Memory B cell (primary cell): ENCODE data around the gene GBX1.

Source experiments
- ATAC-seq: fragments of 150-1000 bp; cut with Tn5 transposase; 2 replicates; pipeline ENCODE4 v1.10.0; 2021; ENCODE audit warnings: low read depth, mild to moderate bottlenecking, moderate library complexity
- DNase-seq, 2 donors: peaks; one replicate each; pipeline ENCODE4 v3.0.0; 2022; ENCODE audit warnings: low spot score in 2 of 2
- H3K27ac Mint-ChIP-seq: one replicate; pipeline ENCODE4 v1.8.0; 2022; ENCODE audit warnings: mild to moderate bottlenecking, moderate library complexity, mixed read lengths
- H3K27me3 Mint-ChIP-seq: one replicate; pipeline ENCODE4 v1.8.0; 2022; ENCODE audit warnings: mixed read lengths
- H3K36me3 Mint-ChIP-seq: one replicate; pipeline ENCODE4 v1.8.0; 2022; ENCODE audit warnings: mild to moderate bottlenecking, mixed read lengths
- H3K4me1 Mint-ChIP-seq: one replicate; pipeline ENCODE4 v1.8.0; 2022; ENCODE audit warnings: mixed read lengths
- H3K4me3 Mint-ChIP-seq: one replicate; pipeline ENCODE4 v1.8.0; 2022; ENCODE audit warnings: mild to moderate bottlenecking, moderate library complexity, mixed read lengths
- H3K9me3 Mint-ChIP-seq: one replicate; pipeline ENCODE4 v1.8.0; 2022; ENCODE audit warnings: mixed read lengths

Gene GBX1

DNA sequence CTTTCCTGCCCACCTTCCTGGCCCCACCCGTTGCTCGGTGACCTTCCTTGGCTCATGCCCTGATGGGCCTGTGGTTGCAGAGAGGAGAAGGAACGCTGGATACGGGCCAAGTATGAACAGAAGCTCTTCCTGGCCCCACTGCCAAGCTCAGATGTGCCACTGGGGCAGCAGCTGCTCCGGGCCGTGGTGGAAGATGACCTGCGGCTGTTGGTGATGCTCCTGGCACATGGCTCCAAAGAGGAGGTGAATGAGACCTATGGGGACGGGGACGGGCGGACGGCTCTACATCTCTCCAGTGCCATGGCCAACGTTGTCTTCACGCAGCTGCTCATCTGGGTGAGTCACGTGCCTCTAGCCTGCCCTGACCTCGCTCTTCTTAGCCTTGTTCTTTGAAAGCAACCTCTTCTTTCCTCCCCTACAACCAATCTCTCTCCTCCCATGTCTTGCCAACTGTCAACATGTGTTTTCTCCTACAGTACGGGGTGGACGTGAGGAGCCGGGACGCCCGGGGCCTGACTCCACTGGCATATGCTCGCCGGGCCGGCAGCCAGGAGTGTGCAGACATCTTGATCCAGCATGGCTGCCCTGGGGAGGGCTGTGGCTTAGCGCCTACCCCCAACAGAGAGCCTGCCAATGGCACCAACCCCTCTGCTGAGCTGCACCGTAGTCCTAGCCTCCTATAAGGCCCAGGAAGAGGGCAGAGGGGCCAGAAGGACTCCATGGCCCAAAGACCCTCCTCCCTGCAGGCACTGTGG, 24.1 kb downstream of the GBX1 start:
- Mint-ChIP-seq H3K4me3 (no peak overlapping the region), H3K4me1 (no peaks in the 10 kb centered on the region), H3K27me3 (no peaks in the 10 kb centered on the region), H3K27ac (no peak overlapping the region), H3K36me3 (peaks cover 8% of the 10 kb centered on the region), H3K9me3 (no peaks in the 10 kb centered on the region)
- ATAC-seq, result no peak
- DNase-seq, result no peak

- no peaks in the 10 kb centered on the region for H3K4me1 Mint-ChIP-seq
- no peaks in the 10 kb centered on the region for H3K9me3 Mint-ChIP-seq
- H3K36me3 Mint-ChIP-seq, result peaks cover 8% of the 10 kb centered on the region
- H3K27me3 Mint-ChIP-seq, result no peaks in the 10 kb centered on the region
- H3K27ac Mint-ChIP-seq, result no peak overlapping the region
- H3K4me3 Mint-ChIP-seq, result no peak overlapping the region
- DNase-seq, result no peak
- no peak for ATAC-seq
Observed at GRCh38 chr7:151142686-151143040, 24.8 kb downstream of the GBX1 start.

- no peaks in the 10 kb centered on the region for H3K4me1 Mint-ChIP-seq
- H3K36me3 Mint-ChIP-seq, result peaks cover 8% of the 10 kb centered on the region
- DNase-seq (no peak), ATAC-seq (no peak)
- H3K27me3 Mint-ChIP-seq, result no peaks in the 10 kb centered on the region
- H3K27ac Mint-ChIP-seq, result no peak overlapping the region
- H3K9me3 Mint-ChIP-seq, result no peaks in the 10 kb centered on the region
- no peak overlapping the region for H3K4me3 Mint-ChIP-seq
Observed at GRCh38 chr7:151141855-151142685, 25.4 kb downstream of the GBX1 start.

GRCh38 chr7:151141311-151141854, 26.1 kb downstream of the GBX1 start:
- DNase-seq (no peak), ATAC-seq (no peak)
- H3K4me3 Mint-ChIP-seq, result no peak overlapping the region
- H3K4me1 Mint-ChIP-seq, result no peaks in the 10 kb centered on the region
- H3K27ac Mint-ChIP-seq, result no peak overlapping the region
- peaks cover 8% of the 10 kb centered on the region for H3K36me3 Mint-ChIP-seq
- H3K27me3 Mint-ChIP-seq, result no peaks in the 10 kb centered on the region
- no peaks in the 10 kb centered on the region for H3K9me3 Mint-ChIP-seq

- H3K4me3 Mint-ChIP-seq, result no peak overlapping the region
- no peaks in the 10 kb centered on the region for H3K9me3 Mint-ChIP-seq
- H3K27ac Mint-ChIP-seq, result no peak overlapping the region
- no peak for DNase-seq
- no peaks in the 10 kb centered on the region for H3K27me3 Mint-ChIP-seq
- no peaks in the 10 kb centered on the region for H3K4me1 Mint-ChIP-seq
- ATAC-seq, result no peak
- peaks cover 8% of the 10 kb centered on the region for H3K36me3 Mint-ChIP-seq
Observed at GRCh38 chr7:151140826-151141225, 26.7 kb downstream of the GBX1 start.

DNA sequence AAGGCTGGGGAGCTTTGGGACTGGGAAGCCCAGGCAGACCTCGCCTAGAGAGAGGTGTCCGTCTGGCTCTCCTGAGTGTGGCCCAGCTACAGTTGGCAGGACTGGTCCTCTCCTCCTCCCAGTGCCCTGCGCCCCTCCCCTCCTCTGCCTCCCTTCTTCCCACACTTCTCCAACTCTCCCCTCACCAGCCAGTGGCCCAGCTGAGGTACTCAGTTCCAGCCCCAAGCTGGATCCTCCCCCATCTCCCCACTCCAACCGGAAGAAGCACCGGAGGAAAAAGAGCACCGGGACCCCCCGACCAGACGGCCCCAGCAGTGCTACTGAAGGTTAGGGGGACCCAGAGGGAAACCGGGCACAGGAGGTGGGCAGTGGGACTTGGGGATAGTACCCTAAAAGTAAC, 27.7 kb downstream of the GBX1 start:
- H3K36me3 Mint-ChIP-seq, result peaks cover 11% of the 10 kb centered on the region
- H3K27ac Mint-ChIP-seq, result no peak overlapping the region
- H3K4me3 Mint-ChIP-seq, result no peak overlapping the region
- ATAC-seq (no peak), DNase-seq (no peak)
- no peaks in the 10 kb centered on the region for H3K4me1 Mint-ChIP-seq
- no peaks in the 10 kb centered on the region for H3K27me3 Mint-ChIP-seq
- no peaks in the 10 kb centered on the region for H3K9me3 Mint-ChIP-seq

- no peaks in the 10 kb centered on the region for H3K4me1 Mint-ChIP-seq
- H3K27ac Mint-ChIP-seq, result no peak overlapping the region
- no peak for ATAC-seq
- no peaks in the 10 kb centered on the region for H3K27me3 Mint-ChIP-seq
- H3K9me3 Mint-ChIP-seq, result no peaks in the 10 kb centered on the region
- no peak overlapping the region for H3K4me3 Mint-ChIP-seq
- H3K36me3 Mint-ChIP-seq, result peaks cover 8% of the 10 kb centered on the region
- no peak for DNase-seq
Observed at GRCh38 chr7:151139071-151139790, 28.3 kb downstream of the GBX1 start.

DNA sequence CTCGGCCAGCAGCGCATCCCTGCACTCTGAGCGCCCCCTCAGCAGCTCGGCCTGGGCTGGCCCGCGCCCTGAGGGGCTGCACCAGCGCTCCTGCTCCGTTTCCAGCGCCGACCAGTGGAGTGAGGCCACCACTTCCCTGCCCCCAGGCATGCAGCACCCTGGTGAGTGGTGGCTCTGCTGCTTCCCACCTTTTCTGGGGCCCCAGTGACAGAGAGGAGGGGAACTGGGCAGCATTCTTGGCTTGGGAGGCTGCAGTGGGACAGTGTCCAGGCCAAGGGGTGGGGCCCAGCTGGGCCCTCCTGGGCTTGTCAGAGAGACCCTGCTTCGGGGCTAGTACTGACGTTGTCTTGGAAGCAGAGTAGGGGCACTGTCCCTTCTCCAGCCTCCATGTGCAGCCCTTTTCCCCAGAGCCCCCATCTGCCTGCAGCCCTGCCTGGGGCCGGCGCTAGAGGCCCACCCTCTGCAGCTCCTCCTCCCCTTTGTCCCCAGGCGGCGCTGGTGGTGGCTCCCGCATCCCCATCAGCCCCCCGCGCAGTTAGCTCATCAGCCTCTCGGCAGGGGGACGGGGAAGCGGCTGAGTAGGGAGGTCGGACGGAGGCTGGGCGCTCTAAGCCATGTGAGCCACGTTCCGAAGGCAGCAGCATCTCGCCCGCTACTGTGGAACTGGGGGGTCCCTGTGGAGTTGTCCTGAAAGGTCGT, 29.2 kb downstream of the GBX1 start:
- H3K27ac Mint-ChIP-seq, result no peak overlapping the region
- H3K4me3 Mint-ChIP-seq, result no peak overlapping the region
- H3K27me3 Mint-ChIP-seq, result no peaks in the 10 kb centered on the region
- no peak for DNase-seq
- H3K36me3 Mint-ChIP-seq, result peaks cover 3% of the 10 kb centered on the region
- ATAC-seq, result no peak
- no peaks in the 10 kb centered on the region for H3K9me3 Mint-ChIP-seq
- no peaks in the 10 kb centered on the region for H3K4me1 Mint-ChIP-seq

DNA sequence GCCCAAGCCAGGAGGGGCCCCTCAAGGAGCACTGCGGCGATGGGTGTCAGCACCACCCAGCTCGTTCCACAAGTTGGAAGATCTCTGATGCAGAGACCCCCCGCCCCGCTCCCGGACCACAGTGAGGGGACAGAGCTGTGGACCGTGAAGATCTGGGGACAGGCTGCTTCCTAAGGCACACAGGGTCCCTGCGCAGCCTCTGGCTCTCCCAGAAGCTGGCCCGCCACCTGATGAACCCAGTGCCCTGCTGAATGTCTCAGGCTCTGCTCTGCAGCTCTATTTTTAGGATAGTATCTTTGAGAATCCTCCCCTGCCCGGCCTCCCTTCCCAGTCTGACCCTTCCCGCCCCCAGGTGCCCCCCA, 29.7 kb downstream of the GBX1 start:
- Mint-ChIP-seq H3K4me1 (no peaks in the 10 kb centered on the region), H3K36me3 (peaks cover 3% of the 10 kb centered on the region), H3K9me3 (no peaks in the 10 kb centered on the region), H3K27ac (no peak overlapping the region), H3K27me3 (no peaks in the 10 kb centered on the region), H3K4me3 (no peak overlapping the region)
- DNase-seq (no peak), ATAC-seq (no peak)

DNA sequence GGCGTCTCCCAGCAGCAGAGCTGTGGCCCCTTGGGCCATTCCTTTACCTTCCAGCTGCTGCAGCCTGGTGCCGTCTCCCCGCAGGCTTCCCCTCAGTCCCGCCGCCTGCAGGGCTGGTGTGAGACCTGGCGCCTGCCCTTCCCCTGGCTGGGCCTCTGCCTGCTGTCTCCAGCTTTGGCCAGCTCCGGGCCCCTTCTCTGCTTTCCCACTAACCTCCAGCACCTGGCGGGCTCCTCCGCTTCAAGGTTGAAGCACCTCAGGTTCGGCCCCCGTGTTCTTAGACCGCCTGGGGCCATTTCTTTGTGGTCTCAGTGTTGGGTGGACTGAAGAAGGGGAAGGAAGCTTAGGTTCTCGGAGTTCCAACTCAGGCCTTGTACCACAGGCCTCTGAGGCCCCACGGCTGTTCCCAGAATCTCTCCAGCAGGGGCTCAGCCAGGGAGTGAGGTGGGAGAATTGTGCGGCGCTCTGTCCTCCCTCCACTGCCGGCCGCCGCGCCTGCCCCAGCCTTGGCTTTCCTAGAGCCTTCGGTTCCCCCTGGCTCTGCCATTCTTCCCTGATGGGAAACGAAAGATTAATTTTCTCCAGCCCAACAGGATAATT, 30.3 kb downstream of the GBX1 start:
- ATAC-seq, result no peak
- Mint-ChIP-seq H3K27me3 (no peaks in the 10 kb centered on the region), H3K4me1 (no peaks in the 10 kb centered on the region), H3K27ac (no peak overlapping the region), H3K9me3 (no peaks in the 10 kb centered on the region), H3K4me3 (no peak overlapping the region), H3K36me3 (peaks cover 3% of the 10 kb centered on the region)
- no peak for DNase-seq

DNA sequence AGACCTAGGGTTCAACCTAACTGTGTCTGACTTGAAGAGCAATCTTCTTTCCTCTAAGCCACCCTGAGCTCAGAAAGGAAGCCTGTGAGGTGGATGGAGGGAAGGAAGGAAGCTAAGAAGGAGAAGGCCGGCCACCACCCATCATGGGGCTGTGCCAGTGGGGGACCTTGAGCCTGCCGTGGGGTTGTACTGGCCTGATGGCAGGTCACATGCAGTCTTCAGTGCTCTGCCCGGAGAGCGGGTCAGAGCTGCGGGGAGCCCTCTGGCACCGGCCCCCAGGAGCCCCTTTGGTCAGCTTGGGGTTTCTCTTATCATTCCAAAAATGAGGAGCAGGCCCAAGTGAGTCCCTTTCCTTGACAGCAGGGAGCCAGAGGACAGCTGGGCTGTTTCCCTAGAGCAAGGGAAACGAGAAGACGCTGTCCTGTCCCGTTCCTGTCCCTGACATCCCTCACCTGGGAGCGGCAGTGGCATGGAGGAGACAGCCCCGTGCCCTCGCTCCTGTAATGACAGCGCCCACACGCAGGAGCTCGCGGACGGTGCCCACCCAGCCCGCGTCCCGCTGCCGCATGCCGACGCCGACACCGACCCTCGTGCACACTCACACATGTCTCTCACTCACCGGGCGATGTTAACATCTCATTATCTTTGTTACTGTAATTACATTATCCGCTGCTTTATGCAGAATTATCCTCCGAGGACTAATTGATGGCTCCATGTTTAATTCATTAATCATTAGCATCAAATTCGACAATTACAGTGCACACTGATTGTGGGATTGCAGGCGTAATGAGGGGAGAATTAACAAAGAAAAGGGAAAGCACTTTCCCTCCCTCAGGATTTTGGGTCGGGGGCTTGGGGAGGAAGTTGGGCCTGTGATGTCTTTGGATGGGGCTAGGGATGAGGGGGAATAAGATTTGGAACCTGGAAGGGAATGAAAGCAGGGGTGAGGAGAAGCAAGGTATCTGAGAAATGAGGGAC, 31.3 kb downstream of the GBX1 start:
- peaks cover 5% of the 10 kb centered on the region for H3K36me3 Mint-ChIP-seq
- H3K9me3 Mint-ChIP-seq, result no peaks in the 10 kb centered on the region
- H3K27ac Mint-ChIP-seq, result no peak overlapping the region
- no peak for ATAC-seq
- H3K4me1 Mint-ChIP-seq, result no peaks in the 10 kb centered on the region
- no peak for DNase-seq
- H3K27me3 Mint-ChIP-seq, result no peaks in the 10 kb centered on the region
- H3K4me3 Mint-ChIP-seq, result no peak overlapping the region

GRCh38 chr7:151135525-151135845, 32.0 kb downstream of the GBX1 start:
- H3K4me1 Mint-ChIP-seq, result no peaks in the 10 kb centered on the region
- no peaks in the 10 kb centered on the region for H3K9me3 Mint-ChIP-seq
- peaks cover 5% of the 10 kb centered on the region for H3K36me3 Mint-ChIP-seq
- H3K4me3 Mint-ChIP-seq, result no peak overlapping the region
- ATAC-seq (no peak), DNase-seq (no peak)
- H3K27me3 Mint-ChIP-seq, result no peaks in the 10 kb centered on the region
- no peak overlapping the region for H3K27ac Mint-ChIP-seq
